ENCODE measurements around the gene RAB40C. TPM values are rescaled to one million over a fixed set of nuclear protein-coding genes. Genes with fewer than 3 reads are reported as not detected.

The RAB40C gene
- total RNA-seq, 1 experiment from 2014 or later = 19.9 TPM

DNA sequence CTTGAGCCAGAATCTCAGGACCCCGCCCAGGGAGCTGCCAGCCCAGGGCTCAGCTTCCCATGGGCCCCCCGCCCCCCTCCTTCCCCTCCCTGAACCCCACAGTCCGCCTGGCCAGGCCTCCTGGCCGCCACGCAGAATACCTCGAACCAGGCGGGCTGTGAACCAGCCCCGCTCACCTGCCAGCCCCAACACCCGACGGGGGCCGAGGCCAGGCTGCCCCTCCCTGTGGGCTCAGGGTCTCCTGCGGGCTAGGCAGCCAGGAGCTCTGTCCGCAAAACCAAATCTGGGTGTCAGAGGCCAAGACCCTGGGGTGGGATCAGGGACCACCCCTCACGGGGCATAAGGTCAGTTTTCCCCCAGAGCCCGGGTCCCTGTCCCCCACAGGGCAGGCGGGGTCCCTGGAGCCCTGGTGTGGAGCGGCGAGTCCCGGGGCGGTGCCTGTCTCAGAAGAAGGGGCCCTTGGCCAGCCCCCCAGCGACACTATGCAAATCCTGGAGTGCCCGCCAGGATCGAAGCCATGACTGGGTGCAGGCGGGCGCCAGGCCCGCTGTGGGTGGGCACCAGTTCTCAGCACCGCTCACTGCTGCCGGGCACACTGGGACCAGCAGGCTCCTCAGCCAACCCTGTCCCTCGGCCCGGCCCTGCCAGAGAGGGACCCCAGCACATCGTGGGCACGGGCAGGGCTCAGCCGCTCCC lies 36.1 kb upstream of the RAB40C start:
- Histone ChIP-seq H3K4me1 (ENCODE audit: insufficient read depth, low read length, poor library complexity, severe bottlenecking) (no peaks in the 10 kb centered on the region), H3K36me3 (ENCODE audit: insufficient read depth, low read length, poor library complexity, severe bottlenecking) (peaks cover 9% of the 10 kb centered on the region), H3K27me3 (replicated peaks; ENCODE audit: insufficient read depth, low read depth, low read length, poor library complexity) (peaks cover 7% of the 10 kb centered on the region), H3K4me3 (ENCODE audit: low read depth, low read length, poor library complexity, severe bottlenecking) (no peak overlapping the region), H3K27ac (ENCODE audit: low read depth, low read length, poor library complexity, severe bottlenecking) (no peak overlapping the region), H3K9me3 (ENCODE audit: low read depth, low read length, poor library complexity, severe bottlenecking) (no peaks in the 10 kb centered on the region)
- BruUV-seq (replicated peaks) = TSS peak; percentile 45
- TF ChIP-seq CTCF (conservative IDR thresholded peaks at IDR 0.05; ENCODE audit: low read depth, low read length) (no peak), EZH2 (IDR thresholded peaks at IDR 0.05; ENCODE audit: borderline replicate concordance, low read depth, low read length, poor library complexity, severe bottlenecking) (no peak)
- intact Hi-C loops (cut with micrococcal nuclease; ENCODE audit: unreplicated experiment) = no loop called here
- CTCF ChIA-PET = no interaction called here
- no peak for DNase-seq (ENCODE audit: low spot score)
- POLR2A ChIA-PET (ENCODE audit: low non-redundant PET) = no interaction called here

DNA sequence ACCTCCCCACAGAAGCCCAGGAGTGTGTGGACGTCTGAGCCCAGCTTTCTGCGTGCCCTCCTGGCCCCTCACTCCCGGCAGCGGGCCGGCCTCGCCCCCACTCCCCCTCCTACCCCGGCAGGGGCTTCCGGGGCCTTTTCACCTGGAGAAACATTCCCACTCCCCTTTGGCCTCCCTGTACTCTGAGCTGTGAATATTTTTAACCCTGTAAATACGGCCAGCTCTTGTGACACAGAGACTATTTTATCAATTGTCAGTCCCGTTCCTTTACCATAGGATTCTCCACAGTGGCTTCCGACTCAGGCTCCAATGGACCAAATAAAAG lies 35.6 kb upstream of the RAB40C start:
- ChIA-PET POLR2A (ENCODE audit: low non-redundant PET) (no interaction called here), CTCF (no interaction called here)
- Histone ChIP-seq H3K9me3 (ENCODE audit: low read depth, low read length, poor library complexity, severe bottlenecking) (no peaks in the 10 kb centered on the region), H3K27ac (ENCODE audit: low read depth, low read length, poor library complexity, severe bottlenecking) (no peak overlapping the region), H3K36me3 (ENCODE audit: insufficient read depth, low read length, poor library complexity, severe bottlenecking) (peaks cover 9% of the 10 kb centered on the region), H3K27me3 (replicated peaks; ENCODE audit: insufficient read depth, low read depth, low read length, poor library complexity) (peaks cover 12% of the 10 kb centered on the region), H3K4me1 (ENCODE audit: insufficient read depth, low read length, poor library complexity, severe bottlenecking) (no peaks in the 10 kb centered on the region), H3K4me3 (ENCODE audit: low read depth, low read length, poor library complexity, severe bottlenecking) (no peak overlapping the region)
- BruUV-seq (replicated peaks) = no TSS peak
- intact Hi-C loops (cut with micrococcal nuclease; ENCODE audit: unreplicated experiment) = no loop called here
- TF ChIP-seq CTCF (conservative IDR thresholded peaks at IDR 0.05; ENCODE audit: low read depth, low read length) = no peak
- TF ChIP-seq EZH2 (IDR thresholded peaks at IDR 0.05; ENCODE audit: borderline replicate concordance, low read depth, low read length, poor library complexity, severe bottlenecking) = no peak
- no peak for DNase-seq (ENCODE audit: low spot score)

- no peak overlapping the region for H3K4me3 ChIP-seq (ENCODE audit: low read depth, low read length, poor library complexity, severe bottlenecking)
- H3K36me3 ChIP-seq (ENCODE audit: insufficient read depth, low read length, poor library complexity, severe bottlenecking) = peaks cover 6% of the 10 kb centered on the region
- no peak overlapping the region for H3K27ac ChIP-seq (ENCODE audit: low read depth, low read length, poor library complexity, severe bottlenecking)
- intact Hi-C loops (cut with micrococcal nuclease; ENCODE audit: unreplicated experiment) = no loop called here
- no peaks in the 10 kb centered on the region for H3K4me1 ChIP-seq (ENCODE audit: insufficient read depth, low read length, poor library complexity, severe bottlenecking)
- DNase-seq (ENCODE audit: low spot score) = no peak
- CTCF ChIA-PET = no interaction called here
- no peaks in the 10 kb centered on the region for H3K9me3 ChIP-seq (ENCODE audit: low read depth, low read length, poor library complexity, severe bottlenecking)
- POLR2A ChIA-PET (ENCODE audit: low non-redundant PET) = no interaction called here
- BruUV-seq (replicated peaks) = no TSS peak
- TF ChIP-seq EZH2 (IDR thresholded peaks at IDR 0.05; ENCODE audit: borderline replicate concordance, low read depth, low read length, poor library complexity, severe bottlenecking) (no peak), CTCF (conservative IDR thresholded peaks at IDR 0.05; ENCODE audit: low read depth, low read length) (no peak)
- peaks cover 17% of the 10 kb centered on the region for H3K27me3 ChIP-seq (replicated peaks; ENCODE audit: insufficient read depth, low read depth, low read length, poor library complexity)
Measured at GRCh38 chr16:554640-555365, 35.1 kb upstream of the RAB40C start.
